GM23338 (cell line): Measurements from ENCODE around the gene BABAM1. TPM values are rescaled to one million over a fixed set of nuclear protein-coding genes. Genes with fewer than 3 reads are reported as not detected.

Source experiments
- ATAC-seq: fragments of 200-7000 bp; cut with Tn5 transposase; 3 replicates; pipeline ENCODE4 v1.9.1; 2020
- DNase-seq: peaks from one replicate; pipeline ENCODE4 v3.0.0-alpha.2; 2015; ENCODE audit warnings: low spot score
- H2AFZ ChIP-seq: fragments of 200-600 bp; sonication (generic); 2 replicates; pipeline ENCODE4 v1.8.0; 2016; ENCODE audit warnings: antibody characterized with exemption, mild to moderate bottlenecking, moderate library complexity
- H3F3A ChIP-seq: fragments of 200-600 bp; sonication (generic); replicated peaks from 2 replicates; pipeline ENCODE4 v1.8.0; 2017; ENCODE audit warnings: antibody characterized with exemption, mixed run types, low read depth
- H3K27ac ChIP-seq: fragments of 200-600 bp; sonication (generic); 2 replicates; pipeline ENCODE4 v1.6.1; 2016; ENCODE audit warnings: low read depth
- H3K27me3 ChIP-seq: fragments of 200-600 bp; sonication (generic); 2 replicates; pipeline ENCODE4 v1.8.0; 2016; ENCODE audit warnings: mild to moderate bottlenecking, mixed run types, moderate library complexity; ENCODE audit not compliant: insufficient read depth
- H3K36me3 ChIP-seq: fragments of 200-600 bp; sonication (generic); 2 replicates; pipeline ENCODE4 v1.8.0; 2016; ENCODE audit warnings: mild to moderate bottlenecking; ENCODE audit not compliant: insufficient read depth
- H3K4me1 ChIP-seq: fragments of 200-600 bp; sonication (generic); 2 replicates; pipeline ENCODE4 v1.8.0; 2016; ENCODE audit warnings: mild to moderate bottlenecking, moderate library complexity; ENCODE audit not compliant: insufficient read depth
- H3K4me2 ChIP-seq: fragments of 200-600 bp; sonication (generic); 2 replicates; pipeline ENCODE4 v1.7.1; 2017; ENCODE audit warnings: mixed run types
- H3K4me3 ChIP-seq: fragments of 200-600 bp; sonication (generic); 2 replicates; pipeline ENCODE4 v1.6.1; 2016; ENCODE audit warnings: mixed run types
- H3K79me2 ChIP-seq: fragments of 200-600 bp; sonication (generic); replicated peaks from 2 replicates; pipeline ENCODE4 v1.8.0; 2017; ENCODE audit warnings: mild to moderate bottlenecking; ENCODE audit not compliant: insufficient read depth
- H3K9me2 ChIP-seq: fragments of 200-600 bp; sonication (generic); 2 replicates; pipeline ENCODE4 v1.8.0; 2017; ENCODE audit not compliant: insufficient read depth
- H4K20me1 ChIP-seq: fragments of 200-600 bp; sonication (generic); replicated peaks from 2 replicates; pipeline ENCODE4 v1.8.0; 2017; ENCODE audit warnings: mild to moderate bottlenecking; ENCODE audit not compliant: insufficient read depth
- H3K27ac Mint-ChIP-seq: 2 replicates; pipeline ENCODE4 v1.8.0; 2020; ENCODE audit warnings: inconsistent platforms, mild to moderate bottlenecking, moderate library complexity, mixed read lengths
- H3K27me3 Mint-ChIP-seq: 3 replicates; pipeline ENCODE4 v1.8.0; 2022; ENCODE audit warnings: low read depth, mild to moderate bottlenecking, moderate library complexity, mixed read lengths, inconsistent platforms; ENCODE audit not compliant: insufficient read depth, poor library complexity
- H3K36me3 Mint-ChIP-seq: 3 replicates; pipeline ENCODE4 v1.8.0; 2021; ENCODE audit warnings: low read depth, mild to moderate bottlenecking, inconsistent platforms, moderate library complexity, mixed read lengths
- H3K4me1 Mint-ChIP-seq: 3 replicates; pipeline ENCODE4 v1.8.0; 2020; ENCODE audit warnings: mild to moderate bottlenecking, inconsistent platforms, mixed read lengths
- H3K4me3 Mint-ChIP-seq: 3 replicates; pipeline ENCODE4 v1.8.0; 2021; ENCODE audit warnings: moderate library complexity, mild to moderate bottlenecking, inconsistent platforms, mixed read lengths
- H3K9me3 Mint-ChIP-seq: 3 replicates; pipeline ENCODE4 v1.8.0; 2020; ENCODE audit warnings: moderate library complexity, mild to moderate bottlenecking, inconsistent platforms, mixed read lengths
- CTCF ChIP-seq, 2 experiments: fragments of 200-600 bp in 1 of 2; sonication (generic) in 1 of 2; conservative IDR thresholded peaks; 2 replicates each; pipeline versions ENCODE4 v1.5.1 to v1.6.1; 2016 to 2017; ENCODE audit warnings: antibody characterized with exemption in 2 of 2, low read depth in 2 of 2, mild to moderate bottlenecking in 2 of 2, moderate library complexity in 1 of 2
- ZNF331 ChIP-seq: fragments of 250-450 bp; sonication (Bioruptor Pico); IDR thresholded peaks from 2 replicates; pipeline ENCODE4 v1.5.0; 2020; ENCODE audit warnings: low read depth, mild to moderate bottlenecking, moderate library complexity
- polyA plus RNA-seq: library from polyadenylated mRNA; unstranded; fragments of >200 nt; fragmentation: Nextera tagmentation; extraction: Ambion mirVana; gene quantifications from 2 replicates; pipeline ENCODE4 v1.2.1, GENCODE V29; 2016
- total RNA-seq: library from RNA; depleted of rRNA; stranded (reverse); fragments of >200 nt; shearing (Covaris generic); gene quantifications from 2 replicates; pipeline ENCODE4 v1.2.3, GENCODE V29; 2014
- TF ChIP-seq, protein P1 (sequence below): fragments of 250-450 bp; sonication (Bioruptor Pico); IDR thresholded peaks from 2 replicates; pipeline ENCODE4 v1.5.0; 2020; ENCODE audit warnings: mild to moderate bottlenecking, moderate library complexity

Gene BABAM1
- total and polyA plus RNA-seq, 2 experiments from 2014 or later = 78.1 to 95.0 TPM

DNA sequence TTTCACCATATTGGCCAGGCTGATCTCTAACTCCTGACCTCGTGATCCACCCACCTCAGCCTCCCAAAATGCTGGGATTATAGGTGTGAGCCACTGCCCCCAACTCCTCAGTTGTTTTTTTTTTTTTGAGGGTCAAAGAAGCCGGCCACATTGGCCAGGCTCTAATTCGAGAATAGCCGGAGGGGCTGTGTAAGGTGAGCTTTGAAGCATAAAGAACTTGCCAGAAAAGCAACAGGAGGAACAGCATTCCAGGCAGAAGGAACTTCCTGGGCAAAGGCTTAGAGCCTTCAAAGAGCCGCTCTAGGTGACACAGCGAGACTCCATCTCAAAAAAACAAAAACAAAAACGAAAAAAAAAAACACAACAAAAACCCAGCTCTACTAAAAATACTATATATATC, 1.2 kb upstream of the BABAM1 start:
- H3K4me2 ChIP-seq = no peak overlapping the region
- Mint-ChIP-seq H3K36me3 (peaks cover 26% of the 10 kb centered on the region), H3K4me1 (peaks cover 21% of the 10 kb centered on the region), H3K27me3 (peaks cover 23% of the 10 kb centered on the region), H3K27ac (no peak overlapping the region), H3K9me3 (peaks cover 6% of the 10 kb centered on the region; the same call in 2 of the 3 replicates), H3K4me3 (no peak overlapping the region)
- no peak overlapping the region for H2AFZ ChIP-seq
- ATAC-seq = no peak
- 0 out of 2 replicates have a peak, but pooled peaks cover 5% of the 10 kb centered on the region for H3K4me1 ChIP-seq
- H3K4me3 ChIP-seq = no peak overlapping the region
- peaks cover 12% of the 10 kb centered on the region; the same call in 1 of the 2 replicates for H3K79me2 ChIP-seq
- no peaks in the 10 kb centered on the region for H4K20me1 ChIP-seq
- H3K9me2 ChIP-seq = no peaks in the 10 kb centered on the region
- no peaks in the 10 kb centered on the region for H3K27me3 ChIP-seq
- TF ChIP-seq, protein P1, sequence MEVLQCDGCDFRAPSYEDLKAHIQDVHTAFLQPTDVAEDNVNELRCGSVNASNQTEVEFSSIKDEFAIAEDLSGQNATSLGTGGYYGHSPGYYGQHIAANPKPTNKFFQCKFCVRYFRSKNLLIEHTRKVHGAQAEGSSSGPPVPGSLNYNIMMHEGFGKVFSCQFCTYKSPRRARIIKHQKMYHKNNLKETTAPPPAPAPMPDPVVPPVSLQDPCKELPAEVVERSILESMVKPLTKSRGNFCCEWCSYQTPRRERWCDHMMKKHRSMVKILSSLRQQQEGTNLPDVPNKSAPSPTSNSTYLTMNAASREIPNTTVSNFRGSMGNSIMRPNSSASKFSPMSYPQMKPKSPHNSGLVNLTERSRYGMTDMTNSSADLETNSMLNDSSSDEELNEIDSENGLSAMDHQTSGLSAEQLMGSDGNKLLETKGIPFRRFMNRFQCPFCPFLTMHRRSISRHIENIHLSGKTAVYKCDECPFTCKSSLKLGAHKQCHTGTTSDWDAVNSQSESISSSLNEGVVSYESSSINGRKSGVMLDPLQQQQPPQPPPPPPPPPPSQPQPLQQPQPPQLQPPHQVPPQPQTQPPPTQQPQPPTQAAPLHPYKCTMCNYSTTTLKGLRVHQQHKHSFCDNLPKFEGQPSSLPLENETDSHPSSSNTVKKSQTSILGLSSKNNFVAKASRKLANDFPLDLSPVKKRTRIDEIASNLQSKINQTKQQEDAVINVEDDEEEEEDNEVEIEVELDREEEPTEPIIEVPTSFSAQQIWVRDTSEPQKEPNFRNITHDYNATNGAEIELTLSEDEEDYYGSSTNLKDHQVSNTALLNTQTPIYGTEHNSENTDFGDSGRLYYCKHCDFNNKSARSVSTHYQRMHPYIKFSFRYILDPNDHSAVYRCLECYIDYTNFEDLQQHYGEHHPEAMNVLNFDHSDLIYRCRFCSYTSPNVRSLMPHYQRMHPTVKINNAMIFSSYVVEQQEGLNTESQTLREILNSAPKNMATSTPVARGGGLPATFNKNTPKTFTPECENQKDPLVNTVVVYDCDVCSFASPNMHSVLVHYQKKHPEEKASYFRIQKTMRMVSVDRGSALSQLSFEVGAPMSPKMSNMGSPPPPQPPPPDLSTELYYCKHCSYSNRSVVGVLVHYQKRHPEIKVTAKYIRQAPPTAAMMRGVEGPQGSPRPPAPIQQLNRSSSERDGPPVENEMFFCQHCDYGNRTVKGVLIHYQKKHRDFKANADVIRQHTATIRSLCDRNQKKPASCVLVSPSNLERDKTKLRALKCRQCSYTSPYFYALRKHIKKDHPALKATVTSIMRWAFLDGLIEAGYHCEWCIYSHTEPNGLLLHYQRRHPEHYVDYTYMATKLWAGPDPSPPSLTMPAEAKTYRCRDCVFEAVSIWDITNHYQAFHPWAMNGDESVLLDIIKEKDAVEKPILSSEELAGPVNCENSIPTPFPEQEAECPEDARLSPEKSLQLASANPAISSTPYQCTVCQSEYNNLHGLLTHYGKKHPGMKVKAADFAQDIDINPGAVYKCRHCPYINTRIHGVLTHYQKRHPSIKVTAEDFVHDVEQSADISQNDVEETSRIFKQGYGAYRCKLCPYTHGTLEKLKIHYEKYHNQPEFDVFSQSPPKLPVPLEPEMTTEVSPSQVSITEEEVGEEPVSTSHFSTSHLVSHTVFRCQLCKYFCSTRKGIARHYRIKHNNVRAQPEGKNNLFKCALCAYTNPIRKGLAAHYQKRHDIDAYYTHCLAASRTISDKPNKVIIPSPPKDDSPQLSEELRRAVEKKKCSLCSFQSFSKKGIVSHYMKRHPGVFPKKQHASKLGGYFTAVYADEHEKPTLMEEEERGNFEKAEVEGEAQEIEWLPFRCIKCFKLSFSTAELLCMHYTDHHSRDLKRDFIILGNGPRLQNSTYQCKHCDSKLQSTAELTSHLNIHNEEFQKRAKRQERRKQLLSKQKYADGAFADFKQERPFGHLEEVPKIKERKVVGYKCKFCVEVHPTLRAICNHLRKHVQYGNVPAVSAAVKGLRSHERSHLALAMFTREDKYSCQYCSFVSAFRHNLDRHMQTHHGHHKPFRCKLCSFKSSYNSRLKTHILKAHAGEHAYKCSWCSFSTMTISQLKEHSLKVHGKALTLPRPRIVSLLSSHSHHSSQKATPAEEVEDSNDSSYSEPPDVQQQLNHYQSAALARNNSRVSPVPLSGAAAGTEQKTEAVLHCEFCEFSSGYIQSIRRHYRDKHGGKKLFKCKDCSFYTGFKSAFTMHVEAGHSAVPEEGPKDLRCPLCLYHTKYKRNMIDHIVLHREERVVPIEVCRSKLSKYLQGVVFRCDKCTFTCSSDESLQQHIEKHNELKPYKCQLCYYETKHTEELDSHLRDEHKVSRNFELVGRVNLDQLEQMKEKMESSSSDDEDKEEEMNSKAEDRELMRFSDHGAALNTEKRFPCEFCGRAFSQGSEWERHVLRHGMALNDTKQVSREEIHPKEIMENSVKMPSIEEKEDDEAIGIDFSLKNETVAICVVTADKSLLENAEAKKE (CRISPR knock-in tag) = no peak
- TF ChIP-seq CTCF (conservative IDR thresholded peaks at IDR 0.05; ENCODE audit: low read depth in 2 of 2) (no peak), ZNF331 (CRISPR knock-in tag) (no peak)
- peaks cover 4% of the 10 kb centered on the region; the same call in 1 of the 2 replicates for H3K36me3 ChIP-seq
- H3K27ac ChIP-seq = peak overlapping the region; percentile 90
- DNase-seq = no peak
- peaks cover 2% of the 10 kb centered on the region; the same call in 1 of the 2 replicates for H3F3A ChIP-seq
